KMS-11 (cell line): ENCODE results near the gene GRHL1.

ENCODE experiments used
- H2AFZ ChIP-seq: fragments of 200-600 bp; sonication (generic); 2 replicates; pipeline ENCODE4 v1.6.1; 2016; ENCODE audit warnings: antibody characterized with exemption, mixed run types, low read depth
- H3K27ac ChIP-seq: fragments of 200-600 bp; sonication (generic); 2 replicates; pipeline ENCODE4 v1.6.1; 2016; ENCODE audit warnings: mild to moderate bottlenecking, mixed run types
- H3K27me3 ChIP-seq: fragments of 200-600 bp; sonication (generic); 2 replicates; pipeline ENCODE4 v1.6.1; 2017; ENCODE audit warnings: mild to moderate bottlenecking, low read depth, mixed run types, moderate library complexity; ENCODE audit not compliant: insufficient read depth
- H3K36me3 ChIP-seq: fragments of 200-600 bp; sonication (generic); 2 replicates; pipeline ENCODE4 v1.6.1; 2017; ENCODE audit warnings: mild to moderate bottlenecking, mixed run types; ENCODE audit not compliant: insufficient read depth
- H3K4me1 ChIP-seq: fragments of 200-600 bp; sonication (generic); 2 replicates; pipeline ENCODE4 v1.6.1; 2016; ENCODE audit warnings: mild to moderate bottlenecking, low read depth, mixed run types; ENCODE audit not compliant: poor library complexity, severe bottlenecking
- H3K4me2 ChIP-seq: fragments of 200-600 bp; sonication (generic); 2 replicates; pipeline ENCODE4 v1.7.0; 2016; ENCODE audit warnings: mild to moderate bottlenecking, mixed run types
- H3K4me3 ChIP-seq: fragments of 200-600 bp; sonication (generic); IDR thresholded peaks from 2 replicates; pipeline ENCODE4 v1.6.1; 2017; ENCODE audit warnings: low read depth, low read length, mixed read lengths; ENCODE audit not compliant: insufficient read depth
- H3K79me2 ChIP-seq: fragments of 200-600 bp; sonication (generic); 2 replicates; pipeline ENCODE4 v1.6.1; 2016; ENCODE audit warnings: low read depth, mixed run types; ENCODE audit not compliant: insufficient read depth
- H3K9ac ChIP-seq: fragments of 200-600 bp; sonication (generic); 2 replicates; pipeline ENCODE4 v1.6.1; 2016; ENCODE audit warnings: mild to moderate bottlenecking, mixed run types
- H4K20me1 ChIP-seq: fragments of 200-600 bp; sonication (generic); 2 replicates; pipeline ENCODE4 v1.6.1; 2016; ENCODE audit warnings: mild to moderate bottlenecking, mixed run types; ENCODE audit not compliant: insufficient read depth
- TF ChIP-seq, protein P1 (sequence below): fragments of 200-600 bp; sonication (generic); conservative IDR thresholded peaks from 2 replicates; pipeline ENCODE4 v1.6.1; 2017; ENCODE audit warnings: low read depth, mild to moderate bottlenecking, antibody characterized with exemption, low read length, moderate library complexity, mixed read lengths

Gene GRHL1

DNA sequence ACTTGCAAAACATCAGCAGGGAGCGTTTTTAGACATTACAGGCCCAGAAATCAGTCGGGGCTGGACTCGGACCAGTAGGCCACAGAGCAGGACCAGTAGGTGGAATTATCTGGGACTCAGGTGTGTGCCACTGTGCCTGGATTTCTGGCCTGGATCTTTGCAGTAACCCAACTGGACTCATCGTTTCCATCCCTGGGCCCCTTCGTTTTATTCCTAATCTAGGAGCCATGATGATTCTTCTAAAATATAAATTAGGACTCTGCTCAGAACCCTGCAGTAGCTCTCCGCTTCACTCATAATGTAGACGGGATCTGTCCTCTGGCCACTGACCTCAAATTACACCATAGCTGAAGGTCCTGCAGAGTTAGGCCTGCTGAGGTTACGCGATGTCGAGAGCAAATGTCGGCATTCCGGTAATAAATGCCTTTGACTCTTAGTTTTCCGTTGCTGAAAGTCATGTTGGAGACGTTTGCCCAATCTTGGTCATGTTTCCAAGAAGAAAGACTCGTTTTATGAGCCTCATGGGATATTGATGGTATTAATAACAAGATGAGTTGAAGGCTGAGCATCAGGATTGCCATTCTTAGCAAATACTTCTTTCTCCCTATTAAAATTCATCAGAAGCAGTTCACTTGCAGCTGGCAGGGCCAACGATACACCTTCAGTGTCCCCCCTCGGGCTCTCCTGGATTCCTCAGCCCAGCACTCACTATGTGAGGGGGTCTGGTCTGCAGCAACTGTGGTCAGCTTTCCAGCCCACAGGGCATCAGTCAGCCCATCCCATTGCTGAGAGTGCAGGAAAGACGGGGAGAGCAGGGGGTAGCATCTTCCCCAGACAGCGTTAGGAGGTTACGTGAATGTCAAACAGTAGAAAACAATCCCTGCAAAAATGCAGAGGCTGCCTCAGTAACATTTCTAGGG lies 52.0 kb downstream of the GRHL1 start:
- Histone ChIP-seq H3K4me3 (no peak overlapping the region), H3K4me2 (no peak overlapping the region), H3K4me1 (no peaks in the 10 kb centered on the region), H2AFZ (no peak overlapping the region), H4K20me1 (no peaks in the 10 kb centered on the region), H3K27me3 (no peaks in the 10 kb centered on the region), H3K9ac (no peak overlapping the region), H3K27ac (no peak overlapping the region), H3K36me3 (no peaks in the 10 kb centered on the region), H3K79me2 (no peaks in the 10 kb centered on the region)
- TF ChIP-seq, protein P1, sequence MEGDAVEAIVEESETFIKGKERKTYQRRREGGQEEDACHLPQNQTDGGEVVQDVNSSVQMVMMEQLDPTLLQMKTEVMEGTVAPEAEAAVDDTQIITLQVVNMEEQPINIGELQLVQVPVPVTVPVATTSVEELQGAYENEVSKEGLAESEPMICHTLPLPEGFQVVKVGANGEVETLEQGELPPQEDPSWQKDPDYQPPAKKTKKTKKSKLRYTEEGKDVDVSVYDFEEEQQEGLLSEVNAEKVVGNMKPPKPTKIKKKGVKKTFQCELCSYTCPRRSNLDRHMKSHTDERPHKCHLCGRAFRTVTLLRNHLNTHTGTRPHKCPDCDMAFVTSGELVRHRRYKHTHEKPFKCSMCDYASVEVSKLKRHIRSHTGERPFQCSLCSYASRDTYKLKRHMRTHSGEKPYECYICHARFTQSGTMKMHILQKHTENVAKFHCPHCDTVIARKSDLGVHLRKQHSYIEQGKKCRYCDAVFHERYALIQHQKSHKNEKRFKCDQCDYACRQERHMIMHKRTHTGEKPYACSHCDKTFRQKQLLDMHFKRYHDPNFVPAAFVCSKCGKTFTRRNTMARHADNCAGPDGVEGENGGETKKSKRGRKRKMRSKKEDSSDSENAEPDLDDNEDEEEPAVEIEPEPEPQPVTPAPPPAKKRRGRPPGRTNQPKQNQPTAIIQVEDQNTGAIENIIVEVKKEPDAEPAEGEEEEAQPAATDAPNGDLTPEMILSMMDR: no peak

- H3K27me3 ChIP-seq: no peaks in the 10 kb centered on the region
- H3K4me1 ChIP-seq: no peaks in the 10 kb centered on the region
- H4K20me1 ChIP-seq: no peaks in the 10 kb centered on the region
- no peaks in the 10 kb centered on the region for H3K36me3 ChIP-seq
- no peak overlapping the region for H3K27ac ChIP-seq
- no peak overlapping the region for H3K9ac ChIP-seq
- TF ChIP-seq, protein P1: no peak
- H3K4me3 ChIP-seq: no peak overlapping the region
- H3K79me2 ChIP-seq: no peaks in the 10 kb centered on the region
- H3K4me2 ChIP-seq: no peak overlapping the region
- H2AFZ ChIP-seq: no peak overlapping the region
These were observed 52.9 kb downstream of the GRHL1 start for GRCh38 chr2:10004401-10004800.

DNA sequence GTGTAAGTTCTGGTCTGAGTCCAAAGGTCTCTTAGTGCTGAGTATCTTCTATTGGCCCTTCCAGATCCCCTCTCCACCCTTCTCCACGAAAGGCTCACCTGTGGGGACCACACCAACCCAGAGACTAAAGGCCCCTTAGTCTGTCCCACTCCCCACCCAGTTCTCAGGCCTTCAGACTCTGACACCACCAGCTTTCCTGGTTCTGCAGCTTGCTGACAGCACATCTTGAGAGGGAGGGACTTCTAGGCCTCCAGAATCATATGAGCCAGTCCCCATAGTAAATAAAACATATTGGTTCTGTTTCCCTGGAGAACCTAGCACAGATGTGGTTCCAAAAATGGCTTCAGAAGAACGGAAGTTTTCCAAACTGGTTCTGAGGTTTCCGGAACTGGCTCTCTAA lies 53.3 kb downstream of the GRHL1 start:
- Histone ChIP-seq H4K20me1 (no peaks in the 10 kb centered on the region), H3K4me2 (no peak overlapping the region), H3K79me2 (no peaks in the 10 kb centered on the region), H3K27me3 (no peaks in the 10 kb centered on the region), H3K36me3 (no peaks in the 10 kb centered on the region), H3K4me1 (no peaks in the 10 kb centered on the region), H3K9ac (no peak overlapping the region), H2AFZ (no peak overlapping the region), H3K4me3 (no peak overlapping the region), H3K27ac (no peak overlapping the region)
- TF ChIP-seq, protein P1: no peak

DNA sequence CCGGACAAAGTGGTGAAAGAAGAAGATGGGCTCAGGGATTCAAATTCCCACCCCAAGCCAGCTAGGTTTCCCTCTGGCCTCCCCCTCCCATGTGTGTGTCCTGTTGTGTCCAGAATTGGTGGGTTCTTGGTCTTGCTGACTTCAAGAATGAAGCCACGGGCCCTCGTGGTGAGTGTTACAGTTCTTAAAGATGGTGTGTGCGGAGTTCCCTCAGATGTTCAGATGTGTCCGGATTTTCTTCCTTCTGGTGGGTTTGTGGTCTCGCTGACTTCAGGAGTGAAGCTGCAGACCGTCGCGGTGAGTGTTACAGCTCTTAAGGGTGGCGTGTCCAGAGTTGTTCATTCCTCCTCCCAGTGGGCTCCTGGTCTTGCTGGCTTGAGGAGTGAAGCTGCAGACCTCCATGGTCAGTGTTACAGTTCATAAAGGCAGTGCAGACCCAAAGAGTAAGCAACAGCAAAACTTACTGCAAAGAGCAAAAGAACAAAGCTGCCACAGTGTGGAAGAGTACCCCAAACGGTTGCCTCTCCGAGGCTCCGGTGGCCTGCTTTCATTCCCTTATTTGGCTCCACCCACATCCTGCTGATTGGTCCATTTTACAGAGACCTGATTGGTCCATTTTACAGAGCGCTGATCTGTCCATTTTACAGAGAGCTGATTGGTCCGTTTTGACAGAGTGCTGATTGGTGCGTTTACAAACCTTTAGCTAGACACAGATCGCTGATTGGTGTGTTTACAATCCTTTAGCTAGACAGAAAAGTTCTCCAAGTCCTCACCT lies 54.2 kb downstream of the GRHL1 start:
- H3K27ac ChIP-seq: no peak overlapping the region
- H2AFZ ChIP-seq: no peak overlapping the region
- H3K4me2 ChIP-seq: no peak overlapping the region
- H3K4me1 ChIP-seq: no peaks in the 10 kb centered on the region
- H4K20me1 ChIP-seq: no peaks in the 10 kb centered on the region
- H3K9ac ChIP-seq: no peak overlapping the region
- no peaks in the 10 kb centered on the region for H3K79me2 ChIP-seq
- H3K27me3 ChIP-seq: no peaks in the 10 kb centered on the region
- no peak overlapping the region for H3K4me3 ChIP-seq
- TF ChIP-seq, protein P1: no peak
- no peaks in the 10 kb centered on the region for H3K36me3 ChIP-seq
